Measurements from ENCODE around the gene SLC9A8. TPM values are rescaled to one million over a fixed set of nuclear protein-coding genes. Genes with fewer than 3 reads are reported as not detected.

SLC9A8 gene
- total RNA-seq, 1 donor from 2014 or later = 9.4 TPM

- TF ChIP-seq CTCF (IDR thresholded peaks at IDR 0.05; ENCODE audit: insufficient read depth, low read length, poor library complexity, severe bottlenecking) = no peak
- no peak for DNase-seq (ENCODE audit: low read depth)
- no peak overlapping the region for H3K4me3 ChIP-seq (ENCODE audit: low read depth, low read length)
- H3K36me3 ChIP-seq (ENCODE audit: control insufficient read depth, insufficient read depth, low read length) = no peaks in the 10 kb centered on the region
- no peaks in the 10 kb centered on the region for H3K27me3 ChIP-seq (ENCODE audit: control insufficient read depth, insufficient read depth, low read length)
These were observed 52.9 kb downstream of the SLC9A8 start for GRCh38 chr20:49865559-49865958.

GRCh38 chr20:49866051-49866450, 53.4 kb downstream of the SLC9A8 start:
- no peaks in the 10 kb centered on the region for H3K27me3 ChIP-seq (ENCODE audit: control insufficient read depth, insufficient read depth, low read length)
- no peaks in the 10 kb centered on the region for H3K36me3 ChIP-seq (ENCODE audit: control insufficient read depth, insufficient read depth, low read length)
- DNase-seq (ENCODE audit: low read depth) = no peak
- TF ChIP-seq CTCF (IDR thresholded peaks at IDR 0.05; ENCODE audit: insufficient read depth, low read length, poor library complexity, severe bottlenecking) = no peak
- no peak overlapping the region for H3K4me3 ChIP-seq (ENCODE audit: low read depth, low read length)

GRCh38 chr20:49867453-49868215, 55.0 kb downstream of the SLC9A8 start:
- Histone ChIP-seq H3K27me3 (ENCODE audit: control insufficient read depth, insufficient read depth, low read length) (no peaks in the 10 kb centered on the region), H3K4me3 (ENCODE audit: low read depth, low read length) (no peak overlapping the region), H3K36me3 (ENCODE audit: control insufficient read depth, insufficient read depth, low read length) (no peaks in the 10 kb centered on the region)
- no peak for TF ChIP-seq CTCF (IDR thresholded peaks at IDR 0.05; ENCODE audit: insufficient read depth, low read length, poor library complexity, severe bottlenecking)
- DNase-seq (ENCODE audit: low read depth) = no peak

- no peak for TF ChIP-seq CTCF (IDR thresholded peaks at IDR 0.05; ENCODE audit: insufficient read depth, low read length, poor library complexity, severe bottlenecking)
- Histone ChIP-seq H3K36me3 (ENCODE audit: control insufficient read depth, insufficient read depth, low read length) (no peaks in the 10 kb centered on the region), H3K4me3 (ENCODE audit: low read depth, low read length) (no peak overlapping the region), H3K27me3 (ENCODE audit: control insufficient read depth, insufficient read depth, low read length) (no peaks in the 10 kb centered on the region)
- no peak for DNase-seq (ENCODE audit: low read depth)
These were observed 55.9 kb downstream of the SLC9A8 start for GRCh38 chr20:49868538-49868937.

GRCh38 chr20:49868964-49869363, 56.3 kb downstream of the SLC9A8 start:
- Histone ChIP-seq H3K27me3 (ENCODE audit: control insufficient read depth, insufficient read depth, low read length) (no peaks in the 10 kb centered on the region), H3K36me3 (ENCODE audit: control insufficient read depth, insufficient read depth, low read length) (no peaks in the 10 kb centered on the region), H3K4me3 (ENCODE audit: low read depth, low read length) (no peak overlapping the region)
- no peak for TF ChIP-seq CTCF (IDR thresholded peaks at IDR 0.05; ENCODE audit: insufficient read depth, low read length, poor library complexity, severe bottlenecking)
- no peak for DNase-seq (ENCODE audit: low read depth)

GRCh38 chr20:49870261-49870660, 57.6 kb downstream of the SLC9A8 start:
- no peak for TF ChIP-seq CTCF (IDR thresholded peaks at IDR 0.05; ENCODE audit: insufficient read depth, low read length, poor library complexity, severe bottlenecking)
- Histone ChIP-seq H3K27me3 (ENCODE audit: control insufficient read depth, insufficient read depth, low read length) (no peaks in the 10 kb centered on the region), H3K4me3 (ENCODE audit: low read depth, low read length) (no peak overlapping the region), H3K36me3 (ENCODE audit: control insufficient read depth, insufficient read depth, low read length) (no peaks in the 10 kb centered on the region)
- DNase-seq (ENCODE audit: low read depth) = no peak
